Activated CD8-positive, alpha-beta memory T cell treated with anti-CD3 and anti-CD28 coated beads for 48 hours (primary cell): ENCODE data around the gene CHRM3.

Experiments used
- DNase-seq, 3 experiments: peaks; one replicate each; pipeline ENCODE4 v3.0.0-alpha.2; 2020; ENCODE audit warnings: low read depth in 2 of 3, low spot score in 2 of 3

Gene CHRM3

GRCh38 chr1:239394107-239394506 lies 7.7 kb downstream of the CHRM3 start:
- no peak for DNase-seq

GRCh38 chr1:239413916-239414315 lies 27.5 kb downstream of the CHRM3 start:
- no peak for DNase-seq

GRCh38 chr1:239417221-239417620 lies 30.9 kb downstream of the CHRM3 start:
- DNase-seq, result no peak

- DNase-seq, result no peak
Observed at GRCh38 chr1:239417986-239418640, 31.7 kb downstream of the CHRM3 start.

DNA sequence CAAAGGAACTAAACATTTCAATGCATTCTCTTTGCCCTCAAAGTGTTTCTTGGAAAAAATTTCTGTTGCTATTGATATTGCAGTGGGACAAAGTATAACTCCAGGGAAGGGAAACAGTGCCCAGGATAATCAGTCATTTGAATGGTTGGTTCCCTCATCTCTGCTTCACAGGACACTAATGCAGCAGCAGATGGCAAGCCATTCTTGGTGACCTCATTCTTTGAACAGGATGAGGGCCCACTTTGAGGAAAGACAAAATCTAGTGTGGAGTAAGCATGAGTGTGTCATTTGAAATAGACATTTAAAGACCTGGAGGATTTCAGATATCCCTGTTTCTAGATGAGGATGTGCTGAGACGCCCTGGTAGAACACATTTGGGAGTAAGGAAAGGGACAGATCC lies 32.3 kb downstream of the CHRM3 start:
- no peak for DNase-seq

GRCh38 chr1:239421811-239422210 lies 35.4 kb downstream of the CHRM3 start:
- DNase-seq, result no peak

DNA sequence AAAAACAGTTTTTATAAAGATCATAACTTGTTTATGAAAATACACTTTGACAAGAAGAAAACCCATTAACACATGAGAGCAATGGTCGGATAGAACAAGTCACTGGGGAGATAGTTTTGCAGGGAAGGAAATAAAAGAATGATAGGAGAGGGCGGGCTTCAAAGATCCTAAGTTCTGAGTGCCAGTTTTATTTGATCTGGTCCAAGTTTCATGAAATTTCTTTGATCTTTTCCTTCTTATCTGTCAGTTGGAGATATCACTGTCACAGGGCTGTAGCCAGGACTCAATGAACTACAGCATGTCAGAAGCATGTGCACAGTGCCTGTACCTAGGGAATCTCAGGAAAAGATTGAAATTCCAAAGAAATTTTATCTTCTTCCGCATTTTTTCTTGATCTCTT lies 36.5 kb downstream of the CHRM3 start:
- no peak for DNase-seq

DNA sequence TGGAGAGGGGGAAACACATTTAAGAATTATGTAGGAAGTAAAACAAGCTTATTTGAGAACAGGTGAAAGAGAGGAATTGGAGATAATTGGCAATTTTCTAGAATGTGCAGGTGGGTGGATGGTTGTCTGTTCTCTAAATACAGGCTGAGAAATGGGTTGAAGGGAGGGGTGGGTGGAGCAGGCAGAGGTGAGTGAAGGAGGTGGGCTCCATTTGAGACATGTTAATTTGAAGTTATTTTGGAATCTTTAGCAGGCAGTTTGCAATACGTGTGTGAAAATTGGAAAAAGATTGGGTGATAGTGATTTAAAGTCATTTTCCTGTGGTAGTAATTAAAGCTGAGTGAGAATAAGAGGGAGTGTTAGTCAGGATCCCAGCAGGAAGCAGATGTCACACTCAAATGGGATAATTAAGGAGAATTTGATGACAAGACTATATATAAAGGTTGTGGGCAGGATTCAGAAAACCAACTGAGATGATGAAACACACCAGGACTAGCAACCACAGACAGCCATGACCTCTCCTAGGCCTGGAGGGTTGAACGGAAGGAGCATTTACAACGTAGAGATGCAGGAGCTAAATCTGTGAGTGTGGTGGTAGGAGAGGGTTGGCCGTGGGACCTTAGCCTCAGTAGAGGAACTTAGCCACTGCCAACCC lies 40.6 kb downstream of the CHRM3 start:
- DNase-seq, result no peak

DNA sequence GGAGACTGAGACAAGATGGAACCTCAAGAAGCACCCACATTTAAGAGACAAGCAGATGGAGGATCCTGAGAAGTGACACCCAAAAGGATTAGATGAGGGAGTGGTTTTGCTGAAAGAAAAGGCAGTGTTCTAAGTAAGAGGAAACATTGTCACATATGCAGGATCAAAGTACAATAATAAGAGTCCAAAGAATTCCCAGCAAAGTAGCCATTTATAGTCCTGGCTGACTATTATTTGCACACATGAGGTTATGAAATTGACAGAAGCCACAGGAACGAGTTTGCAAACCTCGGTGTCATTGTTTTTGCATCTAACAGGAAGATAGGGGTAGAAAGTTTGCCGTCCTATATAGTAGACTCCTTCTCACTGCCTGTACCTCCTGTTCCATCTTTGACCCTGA lies 41.3 kb downstream of the CHRM3 start:
- no peak for DNase-seq

DNA sequence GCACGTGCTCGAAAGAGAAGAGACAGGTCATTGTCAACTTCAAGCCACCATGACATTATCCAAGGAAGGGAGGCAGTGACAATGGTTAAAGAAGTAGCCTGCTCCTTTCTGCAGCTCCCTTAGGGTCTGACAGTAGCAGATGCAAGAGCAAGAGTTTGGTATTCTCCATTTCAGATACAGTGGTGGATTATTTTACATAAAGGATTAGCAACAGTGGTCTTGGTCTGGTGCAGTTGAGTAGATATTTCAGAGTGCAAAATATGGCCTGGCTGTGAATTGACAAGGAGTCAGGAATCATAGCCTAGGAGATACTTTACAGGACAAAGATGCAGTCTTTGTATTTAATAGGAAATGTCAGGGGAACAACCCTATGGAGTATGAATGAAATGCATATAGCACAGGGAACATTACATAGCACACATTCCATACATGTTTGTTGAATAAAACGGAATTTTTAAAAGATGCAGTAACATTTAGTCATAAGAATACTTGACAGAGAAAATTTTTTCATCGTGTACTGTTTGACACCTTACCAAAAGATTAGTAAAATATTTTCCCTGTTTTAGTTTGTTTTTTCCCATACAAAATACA lies 41.8 kb downstream of the CHRM3 start:
- no peak for DNase-seq

DNA sequence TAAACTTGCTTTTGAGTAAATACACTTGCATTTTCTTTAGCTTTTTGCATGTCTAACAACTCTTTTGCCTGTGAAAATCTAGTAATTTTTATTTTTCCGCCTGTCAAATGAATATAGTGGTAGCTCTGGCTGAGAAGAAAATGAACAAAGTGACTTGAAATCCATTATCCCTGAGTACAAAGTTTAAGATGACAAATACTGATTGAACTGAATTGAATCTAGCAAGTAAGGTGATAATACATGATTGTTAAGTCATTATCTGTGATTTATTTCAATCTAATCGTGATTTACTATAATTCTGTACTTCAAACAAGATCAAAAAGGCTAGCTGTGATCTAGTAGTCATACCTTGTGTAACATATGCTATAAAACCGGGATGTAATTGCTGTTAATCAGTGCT lies 42.8 kb downstream of the CHRM3 start:
- DNase-seq, result no peak

DNA sequence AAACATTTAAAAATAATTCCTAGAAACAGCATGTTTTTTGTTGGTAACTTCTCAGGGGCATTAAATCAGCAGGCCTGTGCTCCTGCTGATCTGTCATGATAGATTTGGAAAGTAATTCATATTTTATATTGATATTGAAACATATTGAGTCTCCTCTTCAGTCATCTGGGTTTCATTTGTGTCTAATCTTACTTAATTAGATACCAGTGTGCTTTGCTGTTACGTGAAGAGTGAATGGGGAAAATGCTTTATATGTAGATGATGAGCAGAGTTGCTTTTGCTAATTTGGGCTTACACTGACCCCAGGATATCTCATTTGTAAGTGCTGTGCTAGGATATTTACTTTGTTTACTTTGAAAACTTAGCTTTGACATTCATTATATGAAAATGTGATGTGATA lies 45.9 kb downstream of the CHRM3 start:
- no peak for DNase-seq

- DNase-seq, result no peak
Observed at GRCh38 chr1:239434181-239434580, 47.8 kb downstream of the CHRM3 start.
